HL-60/S4 treated with retinoic acid at 250 ng/mL for 4 days and 3 days (cell line): ENCODE measurements around the gene PARN.

Source experiments
- in situ Hi-C: fragments of 300-500 bp; cut with MboI; formaldehyde crosslinking; loops from 2 replicates; pipeline ENCODE4 v1.7.0; 2022; ENCODE audit warnings: low sequenced_read_pairs

PARN gene

GRCh38 chr16:14483819-14484385 lies 146.2 kb downstream of the PARN start:
- in situ Hi-C loops = no loop called here

DNA sequence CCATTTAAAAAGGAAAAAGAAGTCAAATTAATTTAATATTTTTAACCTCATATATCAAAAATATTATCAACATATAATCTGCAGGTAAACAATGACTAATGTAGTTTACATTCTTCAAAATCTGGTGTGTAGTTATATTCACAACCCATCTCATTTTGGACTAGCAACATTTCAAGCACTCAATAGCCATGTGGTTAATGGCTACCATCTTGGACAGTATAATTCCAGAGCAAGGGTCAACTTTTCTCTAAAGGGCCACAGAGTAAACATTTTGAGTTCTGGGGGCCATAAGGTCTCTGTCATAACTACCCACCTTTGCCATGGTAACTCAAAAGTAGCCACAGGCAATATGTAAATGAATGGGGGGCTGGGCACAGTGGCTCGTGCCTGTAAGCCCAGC lies 153.9 kb downstream of the PARN start:
- in situ Hi-C loops = no loop called here

GRCh38 chr16:14475370-14476139 lies 154.5 kb downstream of the PARN start:
- in situ Hi-C loops = no loop called here

DNA sequence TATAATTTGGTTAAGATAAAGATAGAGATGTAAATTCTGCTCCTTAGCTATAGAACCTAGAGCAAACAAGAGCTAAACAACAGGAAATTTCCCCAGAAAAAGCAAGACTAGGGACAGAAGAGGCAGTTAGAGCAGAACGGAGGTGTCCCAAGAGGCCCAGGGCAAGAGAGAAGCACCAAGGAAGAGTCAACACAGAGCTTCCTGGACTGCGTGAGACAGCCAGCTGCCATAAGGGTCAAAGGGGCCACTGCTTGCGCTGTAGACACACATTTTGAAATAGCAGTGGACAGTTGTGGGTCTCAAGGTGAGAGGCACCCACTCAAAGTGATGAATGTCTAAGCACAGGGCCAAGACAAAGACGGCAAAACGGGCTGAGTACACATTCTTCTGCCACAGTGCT lies 156.6 kb downstream of the PARN start:
- in situ Hi-C loops = no loop called here

DNA sequence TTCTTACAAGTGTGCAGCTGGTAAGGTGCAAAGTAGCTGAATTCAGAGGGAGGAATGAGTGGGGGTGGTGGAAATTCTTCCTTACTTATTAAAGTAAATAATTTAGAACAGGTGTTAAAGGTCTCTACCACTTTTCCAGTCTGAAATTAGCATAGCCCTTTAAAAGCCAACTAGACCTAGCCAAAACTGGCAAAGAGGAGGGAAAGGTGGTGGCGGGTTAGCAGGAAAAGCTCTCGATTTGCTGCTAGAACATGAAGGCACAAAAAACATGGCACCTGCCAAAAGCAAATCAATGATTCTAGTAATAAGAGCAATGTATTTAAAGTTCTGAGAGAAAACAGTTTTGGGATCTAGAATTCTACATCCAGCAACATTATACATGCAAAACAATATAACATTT lies 157.7 kb downstream of the PARN start:
- in situ Hi-C loops = no loop called here

DNA sequence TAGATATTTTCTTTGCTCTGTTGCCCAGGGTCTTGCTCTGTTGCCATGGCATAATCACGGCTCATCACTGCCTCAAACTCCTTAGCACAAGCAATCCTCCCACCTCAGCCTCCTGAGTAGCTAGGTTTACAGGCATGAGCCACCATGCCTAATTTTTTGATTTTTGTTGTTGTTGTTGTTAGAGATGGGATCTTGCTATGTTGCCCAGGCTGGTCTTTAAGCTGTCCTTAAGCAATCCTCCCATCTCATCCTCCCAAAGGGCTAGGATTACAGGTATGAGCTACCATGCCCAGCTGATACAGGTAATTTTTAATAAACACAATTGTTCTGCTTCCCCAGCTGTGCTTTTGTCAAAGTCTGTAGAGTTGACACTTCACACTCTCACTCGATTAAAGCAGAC lies 159.3 kb downstream of the PARN start:
- in situ Hi-C loops = no loop called here

DNA sequence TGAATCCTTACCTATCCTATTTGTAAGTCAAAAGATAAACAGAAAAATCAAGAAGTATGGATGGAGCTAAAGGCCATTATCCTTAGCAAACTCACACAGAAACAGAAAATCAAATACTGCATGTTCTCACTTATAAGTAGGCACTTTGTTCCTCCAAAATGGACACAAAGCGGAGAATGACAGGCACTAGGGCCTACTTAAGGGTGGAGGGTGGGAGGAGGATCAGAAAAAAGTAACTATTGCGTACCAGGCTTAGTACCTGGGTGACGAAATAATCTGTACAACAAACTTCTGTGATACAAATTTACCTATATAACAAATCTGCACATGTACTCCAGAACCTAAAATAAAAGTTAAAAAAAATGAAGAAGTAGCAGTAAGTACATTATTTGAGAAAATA lies 164.3 kb downstream of the PARN start:
- in situ Hi-C loops = no loop called here

DNA sequence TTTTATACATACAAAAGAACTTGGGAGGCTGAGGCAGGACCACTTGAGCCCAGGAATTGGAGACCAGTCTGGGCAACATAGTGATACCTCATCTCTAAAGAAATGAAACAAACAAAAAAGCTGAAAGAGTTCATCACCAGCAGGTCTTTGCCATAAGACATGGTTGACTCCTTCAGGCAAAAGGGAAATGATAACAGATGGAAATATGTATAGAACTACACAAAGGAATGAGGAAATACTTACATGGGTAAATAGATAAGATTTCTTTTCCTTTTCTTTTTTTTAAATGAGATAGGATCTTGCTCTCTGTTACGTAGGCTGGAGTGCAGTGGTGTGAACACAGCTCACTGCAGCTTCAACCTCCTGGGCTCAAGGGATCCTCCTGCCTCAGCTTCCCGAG lies 165.3 kb downstream of the PARN start:
- in situ Hi-C loops = no loop called here

DNA sequence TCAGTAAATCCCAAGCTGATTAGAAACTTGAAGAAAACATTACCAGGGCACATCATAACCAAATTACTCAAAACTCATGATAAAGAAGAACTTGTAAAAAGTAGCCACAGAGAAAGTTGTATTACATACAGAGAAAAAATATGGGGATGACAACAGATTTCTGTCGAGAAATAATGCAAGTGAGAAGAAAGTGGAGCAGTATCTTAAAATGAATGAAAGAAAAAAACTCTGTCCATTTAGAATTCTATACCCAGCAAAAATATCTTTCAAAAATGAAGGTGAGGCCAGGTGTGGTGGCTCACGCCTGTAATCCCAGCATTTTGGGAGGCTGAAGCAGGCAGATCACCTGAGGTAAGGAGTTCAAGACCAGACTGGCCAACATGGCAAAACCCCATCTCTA lies 165.9 kb downstream of the PARN start:
- in situ Hi-C loops = no loop called here

DNA sequence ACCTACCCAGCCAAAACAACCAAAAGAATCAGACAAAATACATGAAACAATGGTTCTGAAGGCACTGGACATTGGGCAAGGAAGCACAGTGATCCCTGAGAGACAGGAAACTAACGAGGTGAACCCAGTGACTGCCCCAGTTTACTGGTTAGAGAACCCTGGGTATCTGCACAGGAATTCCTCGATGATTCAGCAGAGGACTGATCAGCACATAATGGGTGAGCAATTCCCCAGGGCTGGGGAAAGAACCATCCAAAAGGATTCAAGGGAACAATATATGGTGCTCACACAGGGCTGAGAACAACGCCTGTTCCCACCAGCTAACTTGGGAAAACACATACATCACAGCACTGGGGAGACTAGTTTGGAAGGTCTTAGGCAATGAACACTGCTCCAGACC lies 167.2 kb downstream of the PARN start:
- in situ Hi-C loops = no loop called here

GRCh38 chr16:14460726-14461125 lies 169.3 kb downstream of the PARN start:
- in situ Hi-C loops = no loop called here

DNA sequence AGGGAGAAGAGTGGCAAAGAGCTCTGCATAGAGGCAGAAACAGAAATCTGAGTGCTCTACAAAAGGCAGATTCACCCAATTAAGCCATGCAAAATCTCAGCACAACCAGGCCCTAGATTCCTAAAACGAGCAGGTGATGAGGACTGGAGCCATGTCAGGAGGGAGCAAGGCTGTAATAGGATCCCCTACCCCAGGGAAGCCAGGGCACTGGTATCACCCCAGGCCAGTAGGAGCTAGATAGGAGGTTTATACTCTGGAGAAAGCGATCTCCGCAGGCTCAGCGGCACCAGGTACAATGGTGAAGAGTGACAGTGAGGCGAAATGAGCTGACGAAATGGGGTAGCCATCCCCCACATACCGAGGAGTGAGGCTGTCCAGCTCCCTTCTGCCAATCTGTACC lies 171.5 kb downstream of the PARN start:
- in situ Hi-C loops = no loop called here

DNA sequence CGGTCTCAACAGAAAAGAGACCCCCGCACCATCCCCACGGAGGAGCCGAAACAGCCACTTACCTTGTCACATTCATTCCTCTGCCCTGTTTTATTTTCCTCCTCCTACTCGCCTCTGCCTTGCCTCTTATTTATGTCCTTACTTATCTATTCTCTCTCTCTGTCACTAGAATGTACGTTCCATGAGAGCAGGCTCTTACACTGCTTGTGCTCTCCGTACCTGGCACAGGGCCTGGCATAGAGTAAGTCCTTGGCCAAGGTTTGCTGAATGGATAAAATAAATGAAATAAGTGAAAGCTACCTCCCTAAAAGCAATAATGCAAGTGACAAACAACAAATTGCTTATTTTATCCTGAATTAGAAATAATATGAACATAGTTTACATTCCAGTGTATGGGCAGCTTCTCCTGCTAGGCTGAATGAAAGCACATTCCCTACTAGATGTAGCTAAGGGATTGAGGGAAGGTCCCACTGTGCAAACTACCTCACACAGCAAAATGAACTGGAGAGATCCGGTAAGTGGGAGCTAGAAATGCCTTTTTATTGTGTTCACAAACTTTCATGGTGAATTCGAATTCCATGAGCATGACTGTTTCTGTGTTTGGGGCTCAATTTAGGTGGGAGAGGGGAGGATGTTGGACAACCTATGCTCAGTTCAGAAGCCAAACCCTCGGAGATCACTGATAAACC lies 173.1 kb downstream of the PARN start:
- in situ Hi-C loops = no loop called here

GRCh38 chr16:14455573-14455972 lies 174.5 kb downstream of the PARN start:
- in situ Hi-C loops = no loop called here

GRCh38 chr16:14454391-14454790 lies 175.7 kb downstream of the PARN start:
- in situ Hi-C loops = no loop called here

DNA sequence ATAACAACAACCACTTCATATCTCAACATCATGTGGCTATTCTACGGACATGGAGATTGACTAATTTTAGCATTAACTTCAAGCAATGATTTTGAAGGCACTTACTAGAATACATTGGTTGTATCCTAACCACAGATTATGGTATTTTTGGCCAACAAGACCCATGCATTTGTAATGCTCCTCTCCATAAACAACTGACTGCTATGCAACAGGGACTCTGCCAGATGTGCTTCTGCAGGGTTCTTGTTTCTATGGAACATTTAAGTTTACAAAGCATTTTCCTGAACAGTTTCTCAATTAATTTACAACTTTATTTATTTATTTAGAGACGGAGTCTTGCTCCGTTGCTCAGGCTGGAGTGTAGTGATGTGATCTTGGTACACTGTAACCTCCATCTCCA lies 178.0 kb downstream of the PARN start:
- in situ Hi-C loops = no loop called here

- in situ Hi-C loops = no loop called here
These were observed 179.2 kb downstream of the PARN start for GRCh38 chr16:14450846-14451245.

GRCh38 chr16:14449790-14450480 lies 180.1 kb downstream of the PARN start:
- in situ Hi-C loops = no loop called here

GRCh38 chr16:14449334-14449733 lies 180.7 kb downstream of the PARN start:
- in situ Hi-C loops = no loop called here

DNA sequence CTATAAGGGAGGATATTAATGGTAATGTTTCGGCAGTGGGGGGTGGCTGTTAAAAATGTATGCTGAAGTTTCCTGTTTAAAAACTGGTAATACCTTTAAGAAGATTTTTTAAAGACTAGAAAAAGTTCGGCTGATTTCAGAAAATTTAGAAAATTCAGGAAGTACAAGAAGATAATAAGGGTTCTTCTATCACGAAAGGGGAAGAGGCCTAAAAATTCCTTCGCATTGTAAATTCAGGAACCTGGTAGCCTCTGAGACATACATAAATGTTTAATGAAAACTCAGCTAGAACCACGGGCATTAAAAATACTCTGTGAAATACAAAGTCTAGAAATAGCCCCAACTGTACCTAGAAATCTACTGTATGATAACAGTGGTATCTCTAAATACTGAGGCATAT lies 181.2 kb downstream of the PARN start:
- in situ Hi-C loops = no loop called here

DNA sequence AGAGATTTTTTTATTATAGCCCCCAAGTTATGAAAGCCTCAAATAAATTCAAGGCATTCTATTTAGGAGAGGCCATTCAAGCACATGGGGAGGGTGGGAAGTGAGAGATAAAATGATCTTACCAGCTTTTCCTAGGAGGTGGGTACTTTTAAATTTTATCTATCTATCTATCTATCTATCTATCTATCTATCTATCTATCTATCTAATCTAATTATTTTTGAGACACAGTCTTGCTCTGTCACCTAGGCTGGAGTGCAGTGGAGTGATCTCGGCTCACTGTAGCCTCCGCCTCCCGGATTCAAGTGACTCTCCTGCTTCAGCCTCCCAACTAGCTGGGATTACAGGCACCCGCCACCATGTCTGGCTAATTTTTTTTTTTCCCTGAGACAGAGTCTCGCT lies 182.3 kb downstream of the PARN start:
- in situ Hi-C loops = no loop called here

GRCh38 chr16:14446796-14447195 lies 183.3 kb downstream of the PARN start:
- in situ Hi-C loops = no loop called here
